HFF-Myc (cell line): ENCODE results near the gene RASL11B.

Experiments used
- DNase-seq: peaks from one replicate; pipeline ENCODE4 v3.0.0-alpha.2; 2011; ENCODE audit warnings: low read depth; ENCODE audit errors: extremely low read depth
- H3K4me3 ChIP-seq: replicated peaks from 2 replicates; pipeline ENCODE4 v1.5.1; 2011; ENCODE audit warnings: low read depth, mild to moderate bottlenecking, control low read depth, low read length
- CTCF ChIP-seq: IDR thresholded peaks from 2 replicates; pipeline ENCODE4 v1.5.1; 2012; ENCODE audit warnings: mild to moderate bottlenecking, low read depth, low read length, control low read depth; ENCODE audit errors: missing control alignments

The RASL11B gene

GRCh38 chr4:52880994-52881393 lies 18.9 kb downstream of the RASL11B start:
- no peak overlapping the region for H3K4me3 ChIP-seq
- no peak for DNase-seq
- TF ChIP-seq CTCF, result no peak

- no peak for DNase-seq
- TF ChIP-seq CTCF, result no peak
- no peak overlapping the region for H3K4me3 ChIP-seq
These were observed 21.1 kb downstream of the RASL11B start for GRCh38 chr4:52883183-52883621.

GRCh38 chr4:52883707-52884669 lies 21.9 kb downstream of the RASL11B start:
- DNase-seq, result no peak
- no peak for TF ChIP-seq CTCF
- H3K4me3 ChIP-seq, result no peak overlapping the region

- DNase-seq, result no peak
- H3K4me3 ChIP-seq, result no peak overlapping the region
- TF ChIP-seq CTCF, result no peak
These were observed 22.9 kb downstream of the RASL11B start for GRCh38 chr4:52884994-52885393.

- no peak overlapping the region for H3K4me3 ChIP-seq
- DNase-seq, result no peak
- TF ChIP-seq CTCF, result no peak
These were observed 27.2 kb downstream of the RASL11B start for GRCh38 chr4:52889354-52889753.

GRCh38 chr4:52889778-52890520 lies 27.8 kb downstream of the RASL11B start:
- H3K4me3 ChIP-seq, result no peak overlapping the region
- no peak for DNase-seq
- no peak for TF ChIP-seq CTCF
